ENCODE results near the gene MCF2. TPM values are rescaled to one million over a fixed set of nuclear protein-coding genes. Genes with fewer than 3 reads are reported as not detected.

Gene MCF2
- total and polyA plus RNA-seq, 2 of the 4 experiments (the other 2 are of a cell fraction), result 0.07 TPM; not detected in 1

GRCh38 chrX:139647597-139647996, 60.4 kb downstream of the MCF2 start:
- Histone ChIP-seq H3K36me3 (ENCODE audit: control insufficient read depth, insufficient read depth, low read length) (no peaks in the 10 kb centered on the region), H3K4ac (ENCODE audit: low read depth, low read length) (no peak overlapping the region), H2BK15ac (ENCODE audit: low read depth, low read length) (no peak overlapping the region), H3K27ac (ENCODE audit: insufficient read depth, low read length) (no peak overlapping the region), H3K9ac (ENCODE audit: low read depth, low read length) (no peak overlapping the region), H2BK20ac (ENCODE audit: low read depth, low read length) (no peak overlapping the region), H3K18ac (ENCODE audit: low read depth, low read length) (no peak overlapping the region), H3K56ac (ENCODE audit: extremely low read depth, insufficient read depth, low read length) (no peak overlapping the region), H3K27me3 (ENCODE audit: control insufficient read depth, insufficient read depth, low read length) (no peaks in the 10 kb centered on the region), H3K23ac (ENCODE audit: low read depth, low read length) (no peak overlapping the region), H2BK5ac (ENCODE audit: low read depth, low read length, poor library complexity, severe bottlenecking) (no peak overlapping the region), H4K5ac (ENCODE audit: low read depth, low read length) (no peak overlapping the region), H3K9me3 (ENCODE audit: control insufficient read depth, insufficient read depth, low read length) (no peaks in the 10 kb centered on the region), H3K4me1 (ENCODE audit: control insufficient read depth, insufficient read depth, low read length) (no peaks in the 10 kb centered on the region), H4K20me1 (ENCODE audit: insufficient read depth, low read length) (no peaks in the 10 kb centered on the region), H3K14ac (replicated peaks; ENCODE audit: low read depth, low read length) (no peak overlapping the region), H3K9me1 (ENCODE audit: insufficient read depth, low read length) (no peaks in the 10 kb centered on the region), H2AK9ac (replicated peaks; ENCODE audit: low read depth, low read length, poor library complexity) (no peak overlapping the region), H3K79me1 (ENCODE audit: low read depth in 1 of 2, low read length in 2 of 2) (no peaks in the 10 kb centered on the region), H4K8ac (ENCODE audit: low read depth in 2 of 2, low read length in 2 of 2) (no peak overlapping the region), H3K4me2 (ENCODE audit: low read depth, low read length) (no peak overlapping the region), H2AFZ (replicated peaks; ENCODE audit: low read length, poor library complexity) (no peak overlapping the region), H2BK120ac (ENCODE audit: low read depth, low read length) (no peak overlapping the region), H2AK5ac (ENCODE audit: low read depth, low read length) (no peak overlapping the region), H3K4me3 (ENCODE audit: insufficient read depth, low read depth, low read length) (no peak overlapping the region), H4K91ac (ENCODE audit: insufficient read depth, low read depth, low read length) (no peak overlapping the region)
- ChIA-PET POLR2A (ENCODE audit: unreplicated experiment) (no interaction called here), CTCF (no interaction called here)
- in situ Hi-C loops (cut with MboI; ENCODE audit: low sequenced_read_pairs) (no loop called here), intact Hi-C loops (cut with micrococcal nuclease) (no loop called here), dilution Hi-C loops (cut with HindIII; ENCODE audit: low sequenced_read_pairs, unreplicated experiment) (no loop called here)
- no TSS peak for BruUV-seq (replicated peaks)
- DNase-seq (no peak), ATAC-seq (ENCODE audit: low read depth) (no peak)
- TF ChIP-seq CEBPB (IDR thresholded peaks at IDR 0.05; ENCODE audit: low read depth, low read length) (no peak), POLR2A (IDR thresholded peaks at IDR 0.05; ENCODE audit: low read depth, low read length) (no peak), ELK1 (IDR thresholded peaks at IDR 0.05; ENCODE audit: borderline replicate concordance, low read depth, low read length) (no peak), FOS (IDR thresholded peaks at IDR 0.05; ENCODE audit: low read depth, low read length) (no peak), USF2 (IDR thresholded peaks at IDR 0.05; ENCODE audit: low read depth, low read length) (no peak), RFX5 (IDR thresholded peaks at IDR 0.05; ENCODE audit: low read depth, low read length) (no peak)
- no CpG with 5 or more reads among the region's 3 CpGs for WGBS, 2 experiments (ENCODE audit: extremely low coverage in 2 of 2, insufficient read length in 1 of 2)
